DMS53 treated with DMSO at 0.1 percent for 48 hours (cell line): ENCODE results near the gene PRDM15.

Experiments used
- DNase-seq: peaks from one replicate; lab custom pipeline; 2025; ENCODE audit not compliant: unreplicated experiment; lab: John Stamatoyannopoulos, UW

PRDM15 gene

DNA sequence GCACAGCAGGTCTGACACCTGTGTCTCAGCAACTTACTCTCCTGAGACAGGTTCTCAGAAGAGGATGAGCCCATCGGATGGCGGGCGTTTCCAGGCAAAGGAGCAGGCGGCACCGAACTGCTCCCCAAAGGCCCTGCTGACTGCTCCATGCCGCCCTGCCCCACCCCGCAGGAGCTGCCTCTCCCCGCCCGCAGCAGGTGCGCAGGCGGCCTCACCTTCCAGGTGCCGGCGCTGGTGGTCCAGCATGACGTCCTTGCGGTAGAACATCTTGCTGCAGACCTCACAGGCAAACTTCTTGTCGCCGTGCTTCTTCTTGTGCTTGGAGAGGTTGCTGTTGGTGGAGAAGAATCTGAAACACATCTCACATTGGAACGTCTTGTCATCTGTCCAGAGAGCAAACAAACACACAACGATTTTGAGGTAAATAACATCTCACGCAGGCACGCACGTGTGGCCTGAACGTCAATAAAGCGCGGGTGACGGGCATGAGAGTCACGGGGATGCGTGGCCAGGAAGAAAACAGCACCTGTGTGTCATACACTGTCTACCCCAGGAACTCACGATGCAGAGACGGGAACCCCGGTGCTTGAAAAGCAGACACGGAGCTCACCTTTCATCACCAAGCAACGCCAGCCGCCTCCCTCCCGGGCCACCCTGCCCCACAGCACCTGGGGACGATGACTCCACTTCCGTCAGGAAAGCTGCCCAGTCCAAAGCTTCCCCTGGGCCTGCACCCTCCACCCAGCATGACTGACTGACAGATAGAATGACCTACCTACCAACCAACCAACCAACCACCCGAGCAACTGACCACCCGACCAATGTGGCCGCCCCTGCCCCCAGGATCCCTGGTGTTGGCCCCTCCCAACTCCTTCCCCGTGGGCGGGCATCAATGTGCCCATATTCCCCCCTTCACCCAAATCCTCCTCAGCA is 50.9 kb downstream of the PRDM15 start:
- no peak for DNase-seq

DNA sequence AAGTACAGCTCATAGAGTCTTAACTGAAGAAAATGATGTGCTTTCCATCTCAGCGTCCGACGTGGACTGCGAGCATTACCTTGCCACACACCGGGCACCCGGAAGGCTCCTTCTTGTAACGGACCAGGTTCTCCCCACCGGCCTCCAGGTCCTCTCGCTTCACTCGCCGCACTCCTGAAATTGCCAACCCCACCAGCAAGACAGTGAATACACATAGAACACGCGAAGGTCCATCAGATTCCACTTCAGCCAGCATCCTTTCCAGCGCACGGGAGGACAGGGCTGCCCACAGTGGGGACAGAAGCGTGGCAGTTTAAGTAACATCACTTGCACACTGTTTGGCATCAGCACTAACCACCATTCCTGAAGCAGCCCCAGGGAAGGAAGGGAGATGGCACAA is 53.3 kb downstream of the PRDM15 start:
- no peak for DNase-seq

DNA sequence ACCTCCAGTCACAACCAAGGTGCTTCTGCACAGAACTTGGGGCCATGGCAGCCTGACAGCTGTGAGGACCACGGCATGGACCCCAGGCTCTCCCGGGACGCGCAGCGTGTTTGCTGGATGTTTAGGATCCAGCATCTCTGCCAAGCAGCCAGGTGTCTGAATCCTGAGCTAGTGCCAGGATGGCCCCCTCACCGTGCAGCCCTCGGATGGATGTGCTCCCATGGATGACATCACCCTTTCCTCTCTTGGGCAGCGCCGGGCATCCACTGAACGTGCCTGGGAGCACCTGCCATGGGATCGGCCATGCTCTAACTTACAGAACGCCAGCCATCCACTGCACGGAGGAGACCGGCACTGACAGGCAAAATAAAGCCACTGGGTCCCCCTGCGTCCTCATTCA is 53.9 kb downstream of the PRDM15 start:
- DNase-seq = no peak

DNA sequence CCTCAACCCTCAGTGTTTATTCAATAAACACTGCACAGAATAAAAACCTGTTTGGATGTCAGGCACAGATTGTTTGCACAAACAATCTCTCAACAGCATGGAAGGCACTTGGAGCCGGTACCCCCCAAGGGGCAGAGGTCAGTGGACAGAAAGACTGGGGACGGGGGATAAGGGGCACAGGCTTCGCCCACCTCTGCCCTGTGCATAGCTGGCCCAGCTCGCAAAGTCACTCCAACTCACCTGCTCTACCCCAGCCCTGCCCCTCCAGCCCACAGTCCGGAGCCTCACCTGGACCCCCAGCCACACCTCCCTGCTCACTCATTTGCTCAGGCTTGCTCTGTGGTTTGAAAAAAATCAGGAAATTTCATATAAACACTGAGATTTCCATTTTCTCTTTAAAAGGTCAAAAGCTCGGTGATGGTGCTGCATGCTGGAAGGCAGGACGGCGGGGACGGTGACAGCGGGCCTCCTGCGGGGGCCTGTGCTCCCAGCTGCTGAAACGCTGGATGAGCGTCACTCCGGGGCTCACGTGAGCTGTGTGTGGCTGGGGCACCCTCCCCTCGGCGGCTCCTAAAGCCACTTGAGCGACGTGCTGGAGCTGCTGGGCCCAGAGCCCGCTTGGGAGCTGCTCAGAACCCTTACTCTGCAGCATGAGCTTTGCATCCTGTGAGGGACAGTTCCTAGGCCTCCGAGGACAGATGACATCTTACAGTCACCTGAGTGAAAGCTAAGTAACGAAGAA is 54.5 kb downstream of the PRDM15 start:
- DNase-seq = no peak

DNA sequence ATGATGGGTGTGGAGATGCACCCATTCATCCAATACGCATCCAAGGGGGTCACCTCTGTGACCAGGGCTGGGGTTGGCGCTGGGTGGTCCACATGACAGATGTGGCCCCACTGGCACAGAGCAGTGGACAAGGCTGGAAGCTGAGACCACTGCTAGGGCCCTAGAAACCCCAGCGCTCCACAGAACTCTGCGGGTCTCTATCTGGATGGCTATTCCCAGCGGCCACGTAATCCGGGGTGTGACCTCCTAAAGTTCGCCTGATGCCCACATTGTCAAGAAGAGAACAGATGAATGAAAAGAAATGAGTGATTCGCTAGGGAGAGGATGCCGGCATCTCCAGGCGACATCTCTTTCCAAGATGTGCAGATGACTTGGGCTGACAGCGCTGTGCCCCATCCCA is 55.2 kb downstream of the PRDM15 start:
- DNase-seq = no peak

DNA sequence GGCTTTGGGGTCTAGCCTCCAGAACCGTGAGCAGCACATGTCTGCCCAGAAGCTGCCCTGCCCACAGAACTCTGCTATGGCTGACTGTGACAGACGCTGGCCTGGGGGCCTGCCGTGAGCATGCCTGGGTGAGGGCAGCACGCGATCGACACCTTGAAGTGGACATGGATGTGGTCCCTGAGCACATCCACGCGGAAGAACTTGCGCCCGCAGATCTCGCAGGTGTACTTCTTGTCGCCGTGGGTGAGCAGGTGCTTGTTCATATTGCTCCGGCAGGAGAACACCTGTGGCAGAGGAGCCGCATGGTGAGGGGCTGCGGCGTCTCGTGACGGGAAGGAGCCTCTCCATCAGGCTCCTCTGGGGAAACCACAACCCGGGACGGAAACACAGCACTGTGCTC is 56.0 kb downstream of the PRDM15 start:
- no peak for DNase-seq

DNA sequence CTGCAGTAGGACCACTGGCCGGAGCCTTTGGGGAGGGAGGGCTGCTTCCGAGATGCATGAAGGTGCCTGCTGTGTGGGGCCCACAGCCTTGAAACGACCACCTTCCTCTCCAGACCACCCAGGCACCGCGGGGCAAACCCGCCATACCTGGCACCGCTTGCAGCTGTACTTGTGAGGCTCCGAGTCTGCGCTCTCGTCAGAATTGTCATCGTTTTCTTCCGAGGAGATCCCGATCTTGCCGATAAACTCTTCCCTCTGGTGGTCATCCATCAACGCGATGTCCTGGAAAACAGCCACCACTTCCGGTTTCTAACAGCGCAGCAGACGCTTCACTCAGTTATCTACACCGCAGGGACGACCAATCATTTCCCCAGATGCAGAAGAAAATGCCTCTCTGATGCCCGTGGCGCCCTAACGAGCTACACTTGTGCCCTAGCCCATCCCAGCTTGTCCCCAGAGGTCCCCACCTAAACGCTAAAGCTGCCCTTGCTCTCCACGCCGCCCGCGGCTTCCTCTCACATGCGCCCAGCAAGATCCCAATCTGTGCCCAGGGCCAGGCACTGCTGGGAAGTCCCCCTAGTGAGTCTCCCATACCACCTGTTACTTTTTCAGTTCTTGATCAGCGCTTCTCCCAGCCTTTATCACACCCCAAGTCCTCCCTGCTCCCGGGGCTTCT is 57.2 kb downstream of the PRDM15 start:
- DNase-seq = no peak

DNA sequence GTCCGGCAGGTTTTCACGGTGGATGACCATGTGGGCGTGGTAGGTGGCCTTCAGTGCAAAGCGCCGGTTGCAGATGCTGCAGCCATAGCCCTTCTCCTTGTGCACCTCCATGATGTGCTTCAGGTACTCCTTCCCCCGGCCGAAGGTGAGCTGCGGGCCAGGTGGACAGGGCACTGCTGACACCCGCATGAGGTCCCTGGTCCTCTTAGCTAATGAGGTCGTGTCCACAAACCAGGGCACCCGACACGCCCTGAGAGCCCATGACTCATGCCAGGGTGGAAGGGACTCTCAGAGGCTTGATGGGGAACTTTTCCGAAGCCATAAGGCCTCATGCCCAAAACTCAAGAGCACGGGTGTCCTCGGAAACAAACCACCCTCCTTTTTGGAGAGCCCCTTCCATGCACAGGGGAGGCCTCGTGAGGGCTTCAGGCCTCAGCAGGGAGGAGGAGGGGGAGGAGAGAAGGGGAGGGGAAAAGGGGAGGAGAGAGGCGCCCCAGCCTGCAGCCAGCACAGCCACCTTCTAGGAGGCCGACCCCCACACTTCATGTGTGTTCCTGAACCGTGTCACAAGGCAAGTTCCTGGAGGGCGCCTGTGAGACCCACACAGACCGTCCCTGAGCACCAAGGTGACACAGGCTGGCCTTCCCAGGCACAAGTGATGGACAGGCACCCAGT is 57.9 kb downstream of the PRDM15 start:
- no peak for DNase-seq

DNA sequence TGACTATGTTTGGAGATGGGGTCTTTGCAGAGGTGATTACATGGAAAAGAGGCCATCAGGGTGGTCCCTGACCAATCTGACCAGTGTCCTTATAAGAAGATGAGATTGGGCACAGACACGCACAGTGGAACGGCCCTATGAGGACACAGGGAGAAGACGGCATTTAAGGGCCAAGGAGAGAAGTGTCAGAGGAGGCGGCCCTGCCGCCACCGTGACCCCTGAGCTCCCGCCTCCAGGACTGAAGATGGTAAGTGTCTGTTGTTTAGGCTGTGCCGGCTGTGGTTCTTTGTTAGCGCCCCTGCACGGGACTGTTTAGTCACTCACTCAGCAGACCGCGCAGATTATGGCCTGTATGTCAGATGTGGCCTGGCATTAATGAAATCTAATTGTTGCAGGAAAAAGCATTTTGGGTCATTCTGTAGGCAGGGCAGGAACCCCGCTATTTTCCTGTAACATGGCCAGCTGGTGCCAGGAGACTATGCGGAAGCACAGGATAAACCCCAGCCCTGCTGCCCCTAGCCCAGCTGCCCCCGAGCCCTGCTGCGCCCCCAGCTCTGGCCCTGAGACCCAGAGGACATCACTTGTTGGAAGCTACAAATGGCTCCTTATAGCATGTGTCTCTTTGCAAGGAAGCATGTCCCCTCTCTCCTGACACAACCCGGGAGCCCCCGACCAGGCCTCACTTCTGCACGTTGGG is 58.6 kb downstream of the PRDM15 start:
- no peak for DNase-seq

DNA sequence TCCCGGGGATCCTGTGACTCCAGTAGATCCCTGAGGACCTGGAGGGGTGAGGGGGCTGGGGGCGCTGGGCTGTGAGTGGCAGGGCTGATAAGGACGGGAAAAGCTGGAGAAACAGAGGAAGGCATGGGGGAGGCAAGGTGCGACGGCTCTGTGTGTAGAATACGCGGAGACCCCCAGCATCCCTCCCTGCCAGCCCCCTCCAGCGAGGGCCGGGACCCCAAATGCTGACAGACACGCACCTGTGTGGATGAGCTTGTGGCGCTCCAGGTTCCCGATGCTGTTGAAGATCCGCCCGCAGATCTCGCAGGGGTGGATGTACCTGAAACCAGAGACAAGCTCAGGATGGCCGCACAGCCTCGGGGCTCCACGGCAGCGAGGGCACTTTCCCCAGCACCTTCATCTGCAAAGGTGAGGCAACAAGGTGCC is 59.3 kb downstream of the PRDM15 start:
- no peak for DNase-seq

DNA sequence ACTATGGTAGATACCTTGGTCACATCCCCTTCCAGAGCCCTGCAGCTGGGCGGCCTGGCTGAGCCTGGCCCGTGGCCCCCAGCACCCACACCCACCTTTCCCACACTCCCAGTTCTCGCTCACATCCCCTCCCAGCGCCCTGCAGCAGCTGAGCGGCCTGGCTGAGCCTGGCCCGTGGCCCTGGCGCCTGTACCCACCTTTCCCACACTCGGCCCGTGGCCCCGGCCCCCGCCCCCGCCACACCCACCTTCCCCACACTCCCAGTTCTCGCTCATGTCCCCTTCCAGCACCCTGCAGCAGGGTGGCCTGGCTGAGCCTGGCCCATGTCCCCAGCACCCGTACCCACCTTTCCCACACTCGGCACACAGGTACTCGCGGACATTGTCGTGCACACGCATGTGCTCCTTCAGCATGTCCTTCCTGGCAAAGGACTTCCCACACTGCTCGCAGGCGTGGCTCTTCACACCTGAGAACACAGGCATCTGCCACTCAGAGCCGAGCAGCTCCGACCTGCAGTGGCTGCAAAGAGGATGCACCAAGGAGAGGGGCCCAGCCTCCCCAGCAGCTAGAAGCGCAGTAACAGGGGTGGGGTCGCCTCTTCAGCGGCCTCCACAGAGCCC is 59.8 kb downstream of the PRDM15 start:
- DNase-seq = no peak

DNA sequence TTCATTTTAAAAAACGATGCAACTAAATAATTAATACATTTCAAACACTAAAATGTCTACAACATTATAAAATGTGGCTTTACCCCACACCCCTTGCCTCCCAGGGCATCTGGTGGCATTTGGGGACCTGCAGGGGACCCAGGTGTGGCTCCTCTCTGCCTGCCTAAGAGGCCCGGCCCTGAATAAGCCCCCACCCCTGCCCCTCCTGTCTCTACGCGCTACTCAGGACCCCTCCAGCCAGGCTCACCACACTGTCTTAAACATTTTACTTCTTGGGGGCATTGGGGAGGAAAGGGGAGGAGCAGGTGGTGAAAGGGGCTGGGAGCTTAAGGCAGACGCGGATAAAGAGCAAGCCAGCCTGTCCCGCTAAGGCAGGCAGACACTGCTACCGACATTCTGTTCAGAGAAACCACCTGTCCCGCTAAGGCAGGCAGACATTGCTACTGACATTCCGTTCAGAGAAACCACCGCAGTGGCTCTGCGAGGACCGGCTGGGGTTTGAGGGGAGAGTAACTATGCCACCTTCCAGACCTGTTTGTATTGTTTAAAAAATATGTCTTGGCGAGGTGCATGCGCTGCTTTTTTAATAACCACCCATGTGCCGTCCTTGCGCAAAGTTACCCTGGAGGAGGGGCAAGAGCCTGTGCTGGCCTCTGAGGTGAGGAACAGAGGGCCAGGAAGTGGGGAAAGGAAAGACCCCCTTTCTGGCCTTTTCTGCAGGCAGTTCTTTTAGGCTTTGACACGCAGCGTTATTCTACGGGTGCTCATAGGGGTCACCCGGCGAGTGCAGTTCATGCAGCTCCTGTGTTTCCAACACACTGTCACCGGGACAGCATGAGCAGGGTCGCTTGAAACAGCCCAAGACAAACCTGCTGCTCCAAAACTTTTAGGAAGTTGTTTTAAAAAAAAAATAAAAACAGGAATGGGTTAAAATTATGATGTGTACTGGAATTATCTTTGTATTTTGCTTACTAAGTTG is 61.0 kb downstream of the PRDM15 start:
- no peak for DNase-seq

DNA sequence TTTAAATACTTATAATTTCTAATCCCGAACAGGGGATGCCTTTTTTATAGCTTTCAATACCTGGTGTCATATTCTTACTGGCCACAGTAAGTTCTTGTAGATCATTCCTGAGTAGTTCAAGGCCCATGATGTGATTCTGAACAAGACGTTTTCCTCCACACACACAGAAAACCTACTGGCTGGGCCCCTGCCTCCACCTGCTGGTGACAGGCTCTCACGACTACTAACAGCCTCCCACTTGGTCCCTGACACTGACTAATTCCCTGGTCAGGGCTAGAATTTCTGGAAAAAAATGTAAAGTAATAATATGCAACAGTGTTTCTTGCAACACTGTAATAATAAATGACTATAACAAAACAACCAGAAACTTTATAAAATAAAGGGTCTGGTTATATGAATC is 61.9 kb downstream of the PRDM15 start:
- peak; percentile 46 for DNase-seq

DNA sequence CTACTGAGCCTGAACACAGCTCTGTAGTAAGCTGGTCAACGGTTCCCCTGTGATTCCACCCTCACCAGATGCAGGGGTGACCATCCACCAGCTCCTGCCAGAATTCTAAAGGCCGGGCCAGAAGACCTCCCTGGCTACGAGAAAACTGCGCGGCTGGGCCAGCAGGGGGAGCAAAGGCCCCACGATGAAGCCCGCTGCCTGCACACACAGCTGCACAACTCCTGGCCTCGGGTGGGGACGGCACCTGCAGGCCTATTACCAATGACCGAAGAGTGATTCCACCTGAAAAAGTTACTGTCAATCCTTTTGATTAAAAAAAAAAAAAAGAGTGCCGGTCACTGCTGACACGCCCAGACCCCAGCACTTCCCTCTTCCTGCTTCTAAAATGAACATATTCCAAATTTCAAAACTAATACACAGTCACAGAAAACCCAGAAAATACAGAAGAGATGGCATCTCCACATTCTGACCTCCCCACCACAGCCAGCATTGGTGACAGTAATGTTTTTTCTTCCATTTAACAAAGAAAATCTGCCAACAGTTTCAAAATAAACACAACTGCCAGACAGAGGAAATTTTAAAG is 62.5 kb downstream of the PRDM15 start:
- DNase-seq = no peak

DNA sequence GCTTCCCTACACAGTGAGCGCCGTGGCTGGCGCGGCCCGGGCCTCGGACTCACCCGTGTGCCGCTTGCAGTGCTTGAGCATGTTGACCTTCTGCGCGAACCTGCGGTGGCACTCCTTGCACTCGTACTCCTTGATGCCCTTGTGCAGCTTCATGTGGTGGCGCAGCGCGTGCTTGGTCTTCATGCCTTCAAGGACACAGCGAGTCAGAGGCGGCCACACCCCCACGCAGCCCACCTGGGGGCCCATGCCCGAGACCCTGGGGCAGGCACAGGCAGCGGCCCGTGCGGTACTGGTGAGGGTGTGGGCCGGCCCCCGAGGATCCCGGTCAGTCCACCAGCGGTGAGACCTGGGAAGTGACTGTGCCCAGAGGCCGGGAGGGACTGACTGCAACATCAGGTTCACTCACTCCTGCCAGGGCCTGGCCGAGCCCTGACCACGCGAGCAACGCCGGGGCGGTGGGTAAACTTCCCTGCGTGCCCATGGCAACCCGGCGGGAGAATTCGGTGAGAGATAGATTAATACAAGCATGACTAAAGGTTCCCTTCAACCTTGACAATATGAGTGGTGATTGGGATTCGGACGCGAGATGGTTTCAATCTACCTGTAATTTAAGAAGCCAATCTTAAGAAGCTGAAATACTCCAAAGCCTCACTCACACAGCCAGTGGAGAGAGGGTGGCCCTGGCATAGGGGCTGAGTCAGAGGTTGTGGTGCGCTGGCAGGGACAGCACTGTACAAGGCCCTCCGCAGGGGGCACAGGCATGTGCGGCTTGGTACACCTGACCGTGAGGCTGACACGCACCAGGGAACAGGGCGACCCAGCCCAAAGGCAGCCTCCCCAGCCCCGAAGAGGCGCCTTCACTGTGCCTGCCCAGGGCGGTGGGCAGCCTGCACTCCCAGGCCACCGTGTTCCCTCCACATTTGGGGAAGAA is 63.2 kb downstream of the PRDM15 start:
- no peak for DNase-seq

DNA sequence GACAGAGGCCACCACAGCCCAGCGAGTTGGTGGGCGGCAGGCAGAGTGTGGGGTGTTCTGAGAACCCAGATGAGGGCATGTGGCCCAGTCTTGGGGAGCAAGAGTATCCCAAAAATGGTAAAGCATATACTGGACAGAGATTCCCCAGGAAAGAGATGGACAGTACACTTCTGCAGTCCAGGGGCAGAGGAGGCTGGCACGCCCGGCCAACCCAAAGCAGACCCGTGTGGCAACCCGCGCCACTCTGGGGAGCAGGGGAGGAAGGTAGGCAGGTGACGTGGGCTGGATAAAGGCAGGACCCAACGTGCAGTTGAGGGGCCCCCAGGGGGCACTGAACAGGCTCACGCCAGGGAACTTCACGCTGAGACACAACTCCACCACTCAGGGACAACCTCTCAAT is 65.9 kb downstream of the PRDM15 start:
- no peak for DNase-seq

DNA sequence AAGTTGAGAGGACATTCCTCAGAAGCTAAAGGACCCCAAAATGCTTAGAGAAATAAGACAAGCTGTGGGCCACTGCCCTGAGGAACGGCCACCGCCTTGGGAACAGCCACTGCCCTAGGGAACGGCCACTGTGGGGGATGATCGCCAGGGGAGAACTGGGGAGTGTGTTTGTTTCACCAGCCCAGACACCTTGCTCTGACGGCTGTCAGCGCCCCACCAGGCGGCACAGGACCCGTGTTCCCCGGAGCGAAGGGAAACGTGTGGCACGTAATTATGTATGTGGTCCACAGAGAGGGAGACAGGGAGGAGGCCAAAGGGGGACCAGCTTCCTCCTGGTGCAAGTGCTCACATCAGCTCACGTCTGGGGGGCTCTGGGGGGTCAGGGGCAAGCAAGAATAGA is 66.5 kb downstream of the PRDM15 start:
- no peak for DNase-seq

DNA sequence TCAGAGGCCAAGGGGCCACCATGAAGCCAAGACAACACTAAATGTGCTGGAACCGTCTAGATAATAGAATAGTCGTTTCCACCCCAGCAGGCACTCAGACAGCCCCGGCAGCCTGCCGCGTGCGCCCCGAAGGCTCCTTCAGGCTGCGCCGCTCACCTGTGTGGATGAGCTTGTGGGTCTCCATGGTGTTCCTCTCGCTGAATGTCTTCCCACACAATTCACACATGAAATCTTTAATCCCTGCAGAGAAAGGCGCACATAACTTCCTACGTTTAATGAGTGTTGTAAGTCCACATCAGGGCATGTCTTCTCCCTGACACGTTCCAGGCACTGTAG is 68.6 kb downstream of the PRDM15 start:
- no peak for DNase-seq
